Measurements from ENCODE around the gene CDKL5.

Gene CDKL5

GRCh38 chrX:18674788-18675735, 249.7 kb downstream of the CDKL5 start:
- TF ChIP-seq, protein P1, sequence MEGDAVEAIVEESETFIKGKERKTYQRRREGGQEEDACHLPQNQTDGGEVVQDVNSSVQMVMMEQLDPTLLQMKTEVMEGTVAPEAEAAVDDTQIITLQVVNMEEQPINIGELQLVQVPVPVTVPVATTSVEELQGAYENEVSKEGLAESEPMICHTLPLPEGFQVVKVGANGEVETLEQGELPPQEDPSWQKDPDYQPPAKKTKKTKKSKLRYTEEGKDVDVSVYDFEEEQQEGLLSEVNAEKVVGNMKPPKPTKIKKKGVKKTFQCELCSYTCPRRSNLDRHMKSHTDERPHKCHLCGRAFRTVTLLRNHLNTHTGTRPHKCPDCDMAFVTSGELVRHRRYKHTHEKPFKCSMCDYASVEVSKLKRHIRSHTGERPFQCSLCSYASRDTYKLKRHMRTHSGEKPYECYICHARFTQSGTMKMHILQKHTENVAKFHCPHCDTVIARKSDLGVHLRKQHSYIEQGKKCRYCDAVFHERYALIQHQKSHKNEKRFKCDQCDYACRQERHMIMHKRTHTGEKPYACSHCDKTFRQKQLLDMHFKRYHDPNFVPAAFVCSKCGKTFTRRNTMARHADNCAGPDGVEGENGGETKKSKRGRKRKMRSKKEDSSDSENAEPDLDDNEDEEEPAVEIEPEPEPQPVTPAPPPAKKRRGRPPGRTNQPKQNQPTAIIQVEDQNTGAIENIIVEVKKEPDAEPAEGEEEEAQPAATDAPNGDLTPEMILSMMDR (IDR thresholded peaks at IDR 0.05) = no peak
- peak; percentile 78 for DNase-seq
- peaks cover 4% of the 10 kb centered on the region for H3K4me1 Mint-ChIP-seq
- peaks cover 70% of the 10 kb centered on the region for H3K9me3 Mint-ChIP-seq
- peaks cover 4% of the 10 kb centered on the region for H3K36me3 Mint-ChIP-seq (ENCODE audit: low read depth)
- H3K27ac Mint-ChIP-seq = no peak overlapping the region
- H3K4me3 Mint-ChIP-seq = peak overlapping the region; percentile 80
- peaks cover 9% of the 10 kb centered on the region for H3K27me3 Mint-ChIP-seq (ENCODE audit: low read depth, poor library complexity)

GRCh38 chrX:18676050-18676449, 250.6 kb downstream of the CDKL5 start:
- Mint-ChIP-seq H3K4me1 (peaks cover 4% of the 10 kb centered on the region), H3K9me3 (peaks cover 64% of the 10 kb centered on the region), H3K27ac (no peak overlapping the region), H3K4me3 (peak overlapping the region; percentile 71), H3K36me3 (ENCODE audit: low read depth) (peaks cover 4% of the 10 kb centered on the region), H3K27me3 (ENCODE audit: low read depth, poor library complexity) (peaks cover 9% of the 10 kb centered on the region)
- DNase-seq = no peak
- TF ChIP-seq, protein P1 (IDR thresholded peaks at IDR 0.05) = no peak

DNA sequence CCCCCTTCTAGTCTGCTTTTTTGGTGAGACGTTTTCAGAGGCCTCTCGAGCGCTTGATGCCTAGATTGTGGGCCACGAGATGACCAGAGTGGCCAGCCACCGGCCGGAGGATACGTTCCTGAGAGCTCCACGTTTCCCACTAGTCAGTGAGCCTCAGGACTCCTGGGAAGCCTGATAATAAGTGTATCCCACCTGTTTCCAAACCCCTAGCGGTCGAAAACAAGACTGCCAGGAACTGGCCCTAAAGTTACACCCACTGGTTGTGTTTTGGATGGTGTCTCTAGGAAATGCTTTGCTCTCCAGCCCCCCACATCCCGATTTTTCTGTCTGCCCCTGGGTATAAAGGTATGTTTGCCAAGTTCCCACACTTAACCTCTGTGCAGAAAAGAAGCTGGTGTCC, 251.1 kb downstream of the CDKL5 start:
- H3K4me3 Mint-ChIP-seq = peak overlapping the region; percentile 71
- peaks cover 9% of the 10 kb centered on the region for H3K27me3 Mint-ChIP-seq (ENCODE audit: low read depth, poor library complexity)
- peak; percentile 32 for DNase-seq
- peaks cover 63% of the 10 kb centered on the region for H3K9me3 Mint-ChIP-seq
- no peak overlapping the region for H3K27ac Mint-ChIP-seq
- TF ChIP-seq, protein P1 (IDR thresholded peaks at IDR 0.05) = peak; percentile 36
- H3K4me1 Mint-ChIP-seq = peaks cover 4% of the 10 kb centered on the region
- H3K36me3 Mint-ChIP-seq (ENCODE audit: low read depth) = peaks cover 4% of the 10 kb centered on the region

GRCh38 chrX:18677161-18677869, 251.9 kb downstream of the CDKL5 start:
- Mint-ChIP-seq H3K4me1 (peaks cover 4% of the 10 kb centered on the region), H3K36me3 (ENCODE audit: low read depth) (peaks cover 4% of the 10 kb centered on the region), H3K4me3 (no peak overlapping the region), H3K9me3 (peaks cover 67% of the 10 kb centered on the region), H3K27me3 (ENCODE audit: low read depth, poor library complexity) (peaks cover 12% of the 10 kb centered on the region), H3K27ac (no peak overlapping the region)
- no peak for DNase-seq
- TF ChIP-seq, protein P1 (IDR thresholded peaks at IDR 0.05) = no peak

DNA sequence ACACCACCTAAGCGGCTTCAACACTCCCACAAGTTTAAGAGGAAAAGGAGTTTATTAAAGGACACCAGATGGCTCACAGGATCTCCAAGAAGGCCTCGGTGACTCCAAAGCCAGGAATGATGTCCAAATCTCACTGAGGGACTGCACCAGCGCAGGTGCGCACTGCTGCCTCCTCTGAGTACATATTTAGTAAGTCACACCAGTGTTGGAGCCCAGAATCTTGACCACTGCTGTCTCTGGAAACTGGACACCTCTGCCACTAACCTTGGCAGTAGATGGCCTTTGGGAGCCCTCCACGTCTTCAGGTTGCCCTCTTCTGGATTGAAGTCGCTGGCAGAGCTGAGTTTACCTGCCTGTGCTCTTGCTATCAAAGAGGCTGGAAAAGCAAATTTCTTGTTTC, 256.6 kb downstream of the CDKL5 start:
- no peak overlapping the region for H3K4me3 Mint-ChIP-seq
- DNase-seq = no peak
- TF ChIP-seq, protein P1 (IDR thresholded peaks at IDR 0.05) = no peak
- H3K9me3 Mint-ChIP-seq = peaks cover 71% of the 10 kb centered on the region
- H3K36me3 Mint-ChIP-seq (ENCODE audit: low read depth) = peaks cover 4% of the 10 kb centered on the region
- peaks cover 3% of the 10 kb centered on the region for H3K27me3 Mint-ChIP-seq (ENCODE audit: low read depth, poor library complexity)
- H3K27ac Mint-ChIP-seq = no peak overlapping the region
- H3K4me1 Mint-ChIP-seq = peaks cover 4% of the 10 kb centered on the region

All from nephron progenitor cell (in vitro differentiated cells).